HEK293T (cell line): ENCODE results near the gene DMGDH.

ENCODE experiments used
- CTCF ChIA-PET: fragments of 350-600 bp; formaldehyde crosslinking; extraction: SDS; loops from one replicate; lab custom pipeline; 2021; ENCODE audit warnings: antibody characterized with exemption, inconsistent platforms; lab: Yijun Ruan, JAX
- POLR2A ChIA-PET: fragments of 350-600 bp; formaldehyde crosslinking; extraction: SDS; loops from one replicate; lab custom pipeline; 2020; ENCODE audit warnings: antibody characterized with exemption, inconsistent platforms; lab: Yijun Ruan, JAX
- DNase-seq: peaks from one replicate; pipeline ENCODE4 v3.0.0; 2012; ENCODE audit warnings: mixed read lengths; ENCODE audit errors: extremely low spot score
- ARNT ChIP-seq: fragments of 450-650 bp; IDR thresholded peaks from 2 replicates; pipeline ENCODE4 v1.6.1; 2017; ENCODE audit warnings: mild to moderate bottlenecking
- BHLHE40 ChIP-seq: fragments of 450-650 bp; IDR thresholded peaks from 2 replicates; pipeline ENCODE4 v1.6.1; 2016; ENCODE audit warnings: mild to moderate bottlenecking, moderate library complexity, borderline replicate concordance
- CTBP1 ChIP-seq: fragments of 450-650 bp; IDR thresholded peaks from 2 replicates; pipeline ENCODE4 v1.6.1; 2016; ENCODE audit warnings: borderline replicate concordance
- ELF4 ChIP-seq: fragments of 450-650 bp; IDR thresholded peaks from 2 replicates; pipeline ENCODE4 v1.6.1; 2017; ENCODE audit warnings: antibody characterized with exemption
- FOXA1 ChIP-seq: fragments of 450-650 bp; IDR thresholded peaks from 2 replicates; pipeline ENCODE4 v1.6.1; 2016; ENCODE audit warnings: mild to moderate bottlenecking
- FOXK2 ChIP-seq: fragments of 450-650 bp; IDR thresholded peaks from 2 replicates; pipeline ENCODE4 v1.6.1; 2016; ENCODE audit warnings: mild to moderate bottlenecking
- FOXM1 ChIP-seq: fragments of 450-650 bp; IDR thresholded peaks from 2 replicates; pipeline ENCODE4 v1.6.1; 2017; ENCODE audit warnings: mild to moderate bottlenecking, borderline replicate concordance
- HDGF ChIP-seq: fragments of 450-650 bp; IDR thresholded peaks from 2 replicates; pipeline ENCODE4 v1.6.1; 2017; ENCODE audit warnings: antibody characterized with exemption, borderline replicate concordance
- L3MBTL2 ChIP-seq: fragments of 450-650 bp; conservative IDR thresholded peaks from 2 replicates; pipeline ENCODE4 v1.6.1; 2016; ENCODE audit warnings: mild to moderate bottlenecking
- LEF1 ChIP-seq: fragments of 450-650 bp; IDR thresholded peaks from 2 replicates; pipeline ENCODE4 v1.6.1; 2017; ENCODE audit warnings: mild to moderate bottlenecking, borderline replicate concordance
- NFRKB ChIP-seq: fragments of 450-650 bp; IDR thresholded peaks from 2 replicates; pipeline ENCODE4 v1.6.1; 2016; ENCODE audit warnings: mild to moderate bottlenecking, moderate library complexity
- SP1 ChIP-seq: fragments of 450-650 bp; IDR thresholded peaks from 2 replicates; pipeline ENCODE4 v1.6.1; 2017
- SUZ12 ChIP-seq: fragments of 450-650 bp; IDR thresholded peaks from 2 replicates; pipeline ENCODE4 v1.6.1; 2016; ENCODE audit warnings: mild to moderate bottlenecking
- TARDBP ChIP-seq: fragments of 450-650 bp; IDR thresholded peaks from 2 replicates; pipeline ENCODE4 v1.6.1; 2016
- ZNF384 ChIP-seq: fragments of 450-650 bp; IDR thresholded peaks from 2 replicates; pipeline ENCODE4 v1.6.1; 2016
- TF ChIP-seq, protein P1 (sequence below): fragments of 450-650 bp; IDR thresholded peaks from 2 replicates; pipeline ENCODE4 v1.6.1; 2016

Gene DMGDH

GRCh38 chr5:79032782-79033181 is 36.7 kb downstream of the DMGDH start:
- POLR2A ChIA-PET: no interaction called here
- DNase-seq: no peak
- CTCF ChIA-PET: no interaction called here
- no peak for TF ChIP-seq NFRKB

DNA sequence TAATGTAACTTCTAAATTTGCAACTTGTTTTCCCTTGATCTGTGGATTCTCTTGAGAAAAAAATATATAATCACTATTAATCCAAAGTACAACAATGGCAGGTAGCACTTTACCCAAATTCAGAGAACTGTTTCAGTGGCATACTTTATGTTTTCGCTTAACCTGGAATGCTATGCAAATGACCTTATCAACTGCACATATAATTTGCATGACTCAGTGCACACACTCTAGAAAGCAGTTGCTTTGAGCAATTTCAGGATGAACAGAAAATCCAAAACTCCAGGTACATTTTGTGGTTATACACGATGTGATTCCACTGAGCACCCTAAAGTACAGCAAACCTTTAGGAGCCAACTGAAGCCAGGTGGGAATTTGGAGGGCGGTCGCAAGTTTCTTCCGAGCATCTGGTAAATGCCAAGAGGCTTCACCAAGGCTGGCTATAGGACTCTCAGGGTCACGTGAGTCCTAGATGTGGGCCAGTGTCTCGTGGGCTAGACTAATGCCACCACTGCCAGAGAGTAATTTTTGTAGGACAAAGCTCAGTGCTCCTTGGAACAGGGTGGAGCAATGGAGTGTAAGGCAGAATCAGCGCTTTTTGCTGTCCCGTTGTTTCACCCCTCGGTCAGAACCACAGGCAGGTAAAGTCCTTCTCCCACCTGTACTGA is 37.3 kb downstream of the DMGDH start:
- no peak for DNase-seq
- ChIA-PET POLR2A (no interaction called here), CTCF (no interaction called here)
- TF ChIP-seq L3MBTL2 (no peak), HDGF (no peak), SUZ12 (no peak), SP1 (no peak), LEF1 (no peak), FOXA1 (no peak), ELF4 (no peak), ZNF384 (no peak)

DNA sequence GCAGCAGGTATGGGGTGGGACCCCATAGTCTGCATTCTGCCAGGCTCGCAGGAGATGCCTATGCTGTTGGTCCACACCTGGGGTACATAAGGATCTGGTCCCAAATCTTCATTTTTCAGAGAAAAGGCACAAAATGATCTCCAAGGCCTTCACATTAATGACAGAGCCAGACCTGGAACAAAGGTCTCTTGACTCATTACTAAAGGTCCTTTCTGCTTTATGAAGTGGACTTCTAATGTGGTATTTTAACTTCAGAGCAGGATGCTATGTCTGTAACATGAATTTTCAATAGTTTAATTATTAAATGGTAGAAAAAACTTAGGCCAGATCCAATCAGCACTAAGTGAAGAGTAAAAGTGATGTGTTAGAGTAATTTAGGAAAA is 38.0 kb downstream of the DMGDH start:
- no peak for TF ChIP-seq FOXM1
- no peak for TF ChIP-seq ARNT
- no peak for TF ChIP-seq SUZ12
- no peak for TF ChIP-seq NFRKB
- no peak for TF ChIP-seq CTBP1
- TF ChIP-seq BHLHE40: no peak
- TF ChIP-seq LEF1: no peak
- TF ChIP-seq SP1: no peak
- no peak for TF ChIP-seq FOXK2
- TF ChIP-seq, protein P1, sequence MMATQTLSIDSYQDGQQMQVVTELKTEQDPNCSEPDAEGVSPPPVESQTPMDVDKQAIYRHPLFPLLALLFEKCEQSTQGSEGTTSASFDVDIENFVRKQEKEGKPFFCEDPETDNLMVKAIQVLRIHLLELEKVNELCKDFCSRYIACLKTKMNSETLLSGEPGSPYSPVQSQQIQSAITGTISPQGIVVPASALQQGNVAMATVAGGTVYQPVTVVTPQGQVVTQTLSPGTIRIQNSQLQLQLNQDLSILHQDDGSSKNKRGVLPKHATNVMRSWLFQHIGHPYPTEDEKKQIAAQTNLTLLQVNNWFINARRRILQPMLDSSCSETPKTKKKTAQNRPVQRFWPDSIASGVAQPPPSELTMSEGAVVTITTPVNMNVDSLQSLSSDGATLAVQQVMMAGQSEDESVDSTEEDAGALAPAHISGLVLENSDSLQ: no peak
- no peak for TF ChIP-seq FOXA1
- TF ChIP-seq HDGF: no peak
- no peak for TF ChIP-seq TARDBP
- no peak for TF ChIP-seq ELF4
- TF ChIP-seq ZNF384: no peak
- no peak for TF ChIP-seq L3MBTL2
- DNase-seq: no peak
- CTCF ChIA-PET: no interaction called here
- POLR2A ChIA-PET: no interaction called here

GRCh38 chr5:79030663-79031484 is 38.6 kb downstream of the DMGDH start:
- no peak for TF ChIP-seq L3MBTL2
- no peak for TF ChIP-seq FOXA1
- no peak for TF ChIP-seq HDGF
- TF ChIP-seq LEF1: no peak
- no peak for TF ChIP-seq ELF4
- TF ChIP-seq, protein P1: no peak
- no peak for TF ChIP-seq CTBP1
- no peak for TF ChIP-seq ZNF384
- TF ChIP-seq SUZ12: no peak
- TF ChIP-seq FOXM1: no peak
- no peak for TF ChIP-seq BHLHE40
- no peak for TF ChIP-seq ARNT
- no peak for TF ChIP-seq NFRKB
- TF ChIP-seq FOXK2: no peak
- TF ChIP-seq SP1: no peak
- ChIA-PET POLR2A (no interaction called here), CTCF (interaction anchor here (3.1 kb wide), 1 partner anchor 102 kb away, joined by 17 read pairs; no protein-coding TSS in a partner anchor)
- DNase-seq: no peak

DNA sequence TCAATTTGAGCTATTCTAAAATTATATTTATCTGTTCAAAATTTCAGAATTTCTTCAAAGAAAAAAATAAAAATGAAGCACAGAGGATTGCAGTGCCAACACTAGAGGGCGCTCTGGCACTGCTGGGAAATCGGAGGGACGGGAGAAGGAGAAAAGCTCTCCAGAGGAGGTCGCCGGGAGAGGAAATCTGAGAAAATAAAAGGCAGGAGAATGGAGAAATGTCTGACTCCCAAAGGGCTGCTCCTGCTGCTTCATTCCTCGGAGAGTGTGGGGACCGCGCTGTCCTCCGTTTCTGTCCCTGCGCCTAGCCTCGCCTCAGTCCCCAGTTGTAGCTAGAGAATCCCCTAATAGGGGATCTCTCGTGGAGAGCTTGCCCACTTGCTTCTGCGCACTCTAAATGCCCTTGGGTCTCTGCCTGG is 44.4 kb downstream of the DMGDH start:
- peak; percentile 73 for DNase-seq
- TF ChIP-seq SUZ12 (no peak), ZNF384 (peak; percentile 86)
- POLR2A ChIA-PET: interaction anchor here (0.6 to 1.2 kb wide), 3 partner anchors 41 to 108 kb away, joined by 3 to 6 read pairs (median 5); no protein-coding TSS in a partner anchor
- CTCF ChIA-PET: interaction anchor here (0.6 to 7.6 kb wide), 43 partner anchors 10 to 1058 kb away, joined by 3 to 200 read pairs (median 4); no protein-coding TSS in a partner anchor

DNA sequence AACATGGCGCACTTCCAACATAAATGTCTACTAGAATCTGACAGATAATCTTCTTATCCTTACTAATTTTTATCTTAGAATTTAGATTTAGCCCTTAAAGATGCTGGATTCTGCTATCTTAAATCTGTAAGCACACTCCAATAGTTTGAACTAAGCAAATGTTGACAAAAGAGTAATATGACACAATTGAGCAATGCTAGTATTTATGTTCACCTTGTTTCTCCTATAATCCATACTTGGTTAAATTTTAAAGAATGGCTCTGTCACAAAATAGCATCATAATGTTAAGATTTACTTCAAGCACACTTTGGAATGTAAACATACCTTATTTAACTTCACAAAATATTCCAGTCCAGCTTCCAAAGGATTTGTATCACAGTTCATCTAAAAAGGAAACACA is 45.5 kb downstream of the DMGDH start:
- ChIA-PET POLR2A (interaction anchor here (6.0 kb wide), 1 partner anchor 39 kb away, joined by 29 read pairs; the partner anchor contains the start of gene ARSB), CTCF (interaction anchor here (0.5 to 7.6 kb wide), 8 partner anchors 12 to 1059 kb away, joined by 3 to 200 read pairs (median 5); no protein-coding TSS in a partner anchor)
- DNase-seq: no peak
- TF ChIP-seq L3MBTL2 (no peak), BHLHE40 (no peak), ARNT (no peak), SUZ12 (no peak), FOXA1 (no peak), LEF1 (no peak), FOXK2 (no peak), NFRKB (no peak), CTBP1 (no peak), HDGF (no peak), SP1 (no peak), FOXM1 (no peak), TARDBP (no peak)
- TF ChIP-seq, protein P1: no peak
